NCI-H146 (cell line): ENCODE measurements around the gene SLC1A2.
A peak's percentile ranks its signal among the peaks of the same experiment; 100 is the strongest.

ENCODE experiments used
- DNase-seq: peaks from one replicate; lab custom pipeline; 2025; lab: John Stamatoyannopoulos, UW

SLC1A2 gene

DNA sequence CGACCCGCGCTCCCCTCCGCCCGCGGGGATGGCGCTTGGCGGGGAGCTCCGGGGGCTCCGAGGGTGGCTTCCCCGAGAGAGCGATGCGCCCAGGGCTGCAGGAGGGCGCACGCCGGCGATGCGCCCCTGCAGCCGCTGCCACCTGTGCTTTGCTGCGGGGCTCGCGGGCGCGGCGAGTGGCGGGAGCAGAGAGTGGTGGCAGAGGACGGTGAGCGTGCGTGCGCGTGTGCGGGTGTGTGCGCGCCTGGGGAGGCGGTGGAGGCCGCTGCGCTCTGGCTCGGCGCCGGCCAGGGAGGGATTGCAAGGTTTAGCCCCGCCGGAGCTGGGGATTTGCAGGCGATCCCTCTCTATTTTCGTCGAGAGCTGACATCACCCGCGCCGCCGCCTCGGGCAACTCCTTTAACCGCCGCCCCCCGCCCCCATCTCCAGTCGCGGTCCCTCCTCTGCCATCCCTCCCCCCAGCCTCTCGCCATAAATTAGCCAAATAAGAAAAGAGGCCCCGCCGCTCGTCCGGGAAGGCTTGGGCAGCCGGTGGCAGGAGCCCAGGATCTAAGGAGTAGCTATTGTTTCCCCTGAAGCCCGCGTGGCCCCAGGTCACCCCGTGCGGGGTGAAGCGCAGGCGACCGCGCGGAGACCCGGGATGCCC is at the start of gene SLC1A2:
TSS of gene SLC1A2 (minus strand) at position 375 of the 646 bp plus-strand sequence. CDS start 592 bp downstream, outside the sequence.
- peak; percentile 55 for DNase-seq

DNA sequence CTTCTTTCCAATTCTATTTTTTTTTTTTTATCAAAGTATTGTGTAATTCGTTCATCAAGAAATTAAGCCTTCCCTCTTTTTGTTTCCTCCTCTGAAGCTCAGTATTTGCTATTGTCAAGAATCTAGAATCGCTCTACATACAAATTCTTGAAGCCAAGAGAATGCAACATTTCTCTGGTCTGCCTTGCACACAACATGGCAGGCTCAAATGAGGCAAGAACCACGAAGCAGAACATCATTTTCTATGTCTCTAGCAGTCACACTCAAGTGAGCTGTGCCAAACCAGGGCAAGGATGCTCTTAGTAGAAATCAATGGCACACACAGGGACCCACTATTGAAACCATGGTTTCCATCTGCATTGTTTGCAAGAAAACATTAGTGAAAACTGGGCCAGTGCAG is 46.7 kb upstream of the SLC1A2 start:
- no peak for DNase-seq

DNA sequence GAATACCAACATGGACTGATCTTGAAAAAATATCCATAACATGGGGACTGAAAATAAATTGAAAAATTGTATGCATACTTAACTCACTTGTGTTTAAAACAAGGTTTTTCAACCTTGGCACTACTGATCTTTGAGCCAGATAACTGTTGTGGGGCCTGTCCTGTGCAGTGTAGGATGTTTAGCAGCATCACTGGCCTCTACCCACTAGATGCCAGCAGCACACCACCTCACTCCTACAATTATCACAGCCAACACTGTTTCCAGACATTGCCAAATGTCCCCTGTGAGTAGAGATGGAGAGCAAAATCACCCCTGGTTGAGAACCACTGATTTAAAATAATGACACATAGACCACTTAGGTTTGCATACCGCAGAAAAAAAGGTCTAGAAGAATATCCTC is 45.0 kb upstream of the SLC1A2 start:
- DNase-seq, result no peak

DNA sequence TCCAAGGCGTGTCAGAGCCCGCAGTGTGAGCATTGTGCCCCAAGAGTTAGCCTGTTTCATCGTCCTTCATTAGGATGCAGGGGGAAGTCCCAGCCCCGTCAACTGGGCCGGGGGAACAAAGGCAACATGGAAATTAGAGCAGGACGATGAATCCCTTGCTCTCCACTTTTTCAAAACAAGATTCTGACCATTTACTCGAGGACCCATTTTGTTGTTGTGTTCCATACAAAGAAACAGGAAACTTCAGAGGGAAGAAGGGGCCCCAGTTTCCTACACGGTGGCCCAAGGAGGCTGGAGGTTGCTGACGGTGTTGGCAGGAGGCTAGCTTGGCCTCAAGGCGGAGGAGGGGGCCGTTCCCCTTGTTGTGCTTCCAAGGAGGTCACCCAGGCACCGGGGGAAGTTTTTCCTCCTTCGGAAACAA is 44.0 kb upstream of the SLC1A2 start:
- DNase-seq, result no peak

DNA sequence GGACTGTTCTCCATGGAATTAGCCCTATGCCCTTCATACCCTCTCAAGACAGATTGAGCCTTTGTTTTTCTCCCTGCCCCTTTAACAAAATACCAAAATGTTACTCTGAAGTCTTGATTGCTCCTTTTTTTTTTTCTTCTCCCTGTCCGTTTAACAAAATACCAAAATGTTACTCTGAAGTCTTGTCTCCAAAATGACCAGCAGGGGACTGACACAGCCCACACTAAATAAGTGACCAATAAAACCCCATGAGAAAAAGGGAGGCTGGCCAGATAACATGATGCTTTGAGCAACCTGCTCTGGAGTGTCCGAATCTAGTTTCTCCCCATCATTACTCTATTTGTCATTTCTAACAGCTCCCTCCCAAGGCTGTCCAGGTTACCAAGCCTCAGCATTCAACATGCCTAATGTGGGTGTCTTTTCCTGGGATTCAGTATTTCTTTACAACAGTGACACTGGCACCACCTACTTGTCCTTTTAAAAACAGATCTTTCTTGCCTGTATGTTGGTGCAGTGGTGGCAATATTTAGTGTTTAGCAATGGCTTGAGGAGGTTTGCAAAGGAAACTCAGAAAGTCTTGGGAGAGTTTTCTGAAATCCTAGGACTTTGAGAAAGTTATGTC is 42.7 kb upstream of the SLC1A2 start:
- DNase-seq, result no peak

DNA sequence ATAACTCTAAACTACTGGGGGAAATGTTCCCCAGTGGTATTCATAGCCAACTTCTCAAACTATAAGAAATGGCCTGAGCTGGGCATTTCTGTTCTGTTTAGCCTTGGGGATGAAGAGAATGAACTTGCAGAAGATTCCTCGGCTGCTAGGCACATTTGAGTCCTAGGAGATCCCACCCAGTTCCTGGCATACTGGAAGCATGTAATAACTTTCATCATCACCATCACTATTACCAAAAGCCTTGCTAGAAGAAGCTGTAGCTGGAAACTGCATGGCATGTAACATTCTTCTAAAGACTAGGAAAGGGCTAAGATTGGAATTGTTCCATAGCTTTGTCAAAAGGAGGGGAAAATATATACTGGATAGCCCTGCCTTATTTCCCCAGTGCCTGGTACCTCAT is 40.1 kb upstream of the SLC1A2 start:
- no peak for DNase-seq

DNA sequence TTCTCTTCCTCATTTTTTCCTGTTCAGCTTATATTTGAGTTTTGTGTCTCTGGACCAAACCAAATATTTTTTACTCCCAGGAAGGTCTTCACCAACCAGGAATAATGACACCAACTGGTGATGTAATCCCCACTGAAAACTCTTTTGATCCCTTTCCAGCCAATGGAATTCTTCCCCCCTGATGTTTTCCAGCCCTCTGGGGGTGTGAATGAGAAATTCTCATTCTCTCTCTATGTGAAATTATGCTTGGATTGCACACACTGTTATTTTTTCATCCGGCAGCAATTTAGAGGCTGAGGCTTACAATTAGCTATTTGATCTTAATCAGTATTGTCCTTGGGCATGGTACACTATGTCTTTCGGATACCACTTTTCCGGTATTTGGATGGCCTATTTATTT is 39.5 kb upstream of the SLC1A2 start:
- DNase-seq, result no peak

DNA sequence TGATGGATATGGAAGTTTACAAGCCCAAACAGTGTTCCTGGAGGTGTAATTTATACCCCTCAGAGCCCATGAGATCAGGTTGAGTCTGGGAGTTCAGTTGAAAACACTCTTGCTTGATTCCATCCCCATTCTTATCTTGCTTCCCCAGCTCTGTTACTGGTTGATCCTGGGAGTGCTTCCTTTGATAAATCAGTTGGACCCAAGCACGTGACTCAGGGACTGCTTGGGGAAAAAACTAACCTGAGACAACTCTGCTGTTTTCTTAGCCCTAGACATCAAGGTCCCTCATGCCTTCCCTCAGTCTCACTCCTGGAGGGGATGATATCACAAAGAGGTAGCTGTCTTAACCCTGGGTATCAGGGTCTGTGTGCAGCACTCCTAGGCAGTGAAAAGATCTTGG is 35.0 kb upstream of the SLC1A2 start:
- no peak for DNase-seq

DNA sequence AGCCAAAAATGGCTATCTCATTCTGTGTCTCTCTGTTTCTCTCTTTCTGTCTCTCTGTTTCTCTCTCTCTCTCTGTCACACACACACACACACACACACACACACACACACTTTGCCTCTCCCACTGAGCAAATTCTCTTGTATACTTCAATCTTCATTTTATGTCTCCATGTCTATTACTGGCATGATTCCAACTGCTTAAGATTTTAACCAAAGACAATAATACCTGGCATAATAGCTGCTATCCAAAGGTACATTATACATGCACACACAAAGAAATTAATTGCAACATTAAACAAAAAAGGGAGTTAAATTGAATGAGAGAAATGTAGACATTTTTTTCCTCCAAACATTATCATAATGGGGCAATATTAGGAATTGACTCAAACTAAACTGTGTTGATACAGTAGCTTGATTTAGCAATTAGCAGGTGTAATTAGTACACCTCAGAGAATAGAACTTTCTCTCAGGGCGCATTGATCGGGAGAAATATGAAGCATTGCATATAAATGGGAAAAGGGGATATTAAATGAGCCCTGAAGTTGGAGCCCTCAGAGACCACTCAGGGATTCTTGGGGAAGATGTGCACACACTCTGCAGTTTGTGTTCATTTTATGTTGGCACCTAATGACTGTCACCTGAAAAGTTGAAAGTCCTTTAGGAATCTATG is 17.4 kb upstream of the SLC1A2 start:
- no peak for DNase-seq

DNA sequence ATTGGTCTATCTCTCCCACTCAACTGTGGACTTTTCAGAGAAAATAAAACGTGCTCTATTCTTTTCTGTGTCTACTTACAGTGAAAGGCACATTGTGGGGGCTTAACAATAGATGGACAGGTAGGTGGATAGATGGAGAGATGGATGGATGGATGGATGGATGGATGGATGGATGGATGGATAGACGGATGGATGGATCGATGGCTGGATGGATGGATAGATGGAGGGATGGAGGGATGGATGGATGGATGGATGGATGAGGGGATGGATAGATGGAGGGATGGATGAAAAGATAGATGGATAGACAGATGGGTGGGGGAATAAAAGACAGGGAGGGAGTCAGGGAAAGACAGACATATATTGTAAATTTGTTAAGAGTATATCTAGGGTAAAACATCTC is 14.2 kb upstream of the SLC1A2 start:
- no peak for DNase-seq

DNA sequence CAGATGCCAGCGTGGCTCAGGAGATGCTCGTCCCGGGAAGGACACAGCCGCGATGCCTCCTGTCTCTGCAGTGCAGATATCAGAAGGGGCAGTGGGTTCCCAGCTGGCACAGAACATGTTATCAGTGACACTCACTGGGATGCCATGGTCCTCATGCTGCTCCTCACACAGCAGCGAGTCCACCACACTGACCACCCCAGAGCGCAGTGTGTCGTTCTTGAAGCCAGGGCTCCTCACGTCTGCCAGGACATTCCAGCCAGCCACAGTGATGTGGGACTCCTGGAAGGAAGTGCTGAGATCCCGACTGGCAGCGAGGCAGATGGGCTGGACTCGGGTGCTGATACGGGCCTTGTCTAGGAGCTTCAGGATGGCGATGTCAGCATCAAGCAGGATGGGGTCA is 13.1 kb upstream of the SLC1A2 start:
- no peak for DNase-seq

DNA sequence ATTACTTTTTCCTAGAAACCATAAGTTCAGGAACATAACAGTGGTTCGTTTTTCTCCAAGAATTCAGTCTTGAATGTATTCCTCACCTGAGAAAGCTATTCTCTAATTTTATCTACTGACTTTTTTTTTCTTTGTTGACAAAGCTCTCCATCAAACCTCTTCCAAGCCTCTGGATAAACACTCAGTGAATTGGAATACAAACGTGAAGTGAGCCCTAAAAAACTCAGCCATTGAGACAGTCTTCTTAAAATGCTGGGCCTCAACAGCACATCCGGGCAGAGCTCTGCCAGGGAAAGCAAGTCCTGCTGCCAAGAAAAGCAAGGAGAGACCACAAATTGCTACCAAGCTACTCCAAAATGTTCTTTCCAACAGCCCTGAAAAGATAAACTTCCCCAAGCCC is 7.7 kb upstream of the SLC1A2 start:
- no peak for DNase-seq

DNA sequence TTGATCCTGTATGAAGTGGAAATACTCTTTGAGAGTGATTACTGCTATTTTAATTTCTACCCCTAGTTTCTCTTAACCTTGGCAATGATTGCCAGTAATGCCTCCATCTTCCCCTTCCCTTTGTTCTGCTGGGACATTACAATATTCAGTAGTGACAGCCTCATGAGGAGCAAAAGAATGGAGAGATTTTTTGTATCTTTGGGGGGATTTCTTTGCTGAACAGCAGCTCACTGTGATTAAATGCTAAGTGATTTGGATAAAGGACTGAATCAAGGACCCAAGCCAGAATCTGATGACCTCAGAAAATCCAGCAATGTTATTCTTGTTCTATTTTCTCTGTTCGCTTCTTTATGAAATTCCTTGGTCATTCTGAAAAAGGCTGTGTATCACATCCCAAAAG is 7.0 kb upstream of the SLC1A2 start:
- DNase-seq, result no peak

DNA sequence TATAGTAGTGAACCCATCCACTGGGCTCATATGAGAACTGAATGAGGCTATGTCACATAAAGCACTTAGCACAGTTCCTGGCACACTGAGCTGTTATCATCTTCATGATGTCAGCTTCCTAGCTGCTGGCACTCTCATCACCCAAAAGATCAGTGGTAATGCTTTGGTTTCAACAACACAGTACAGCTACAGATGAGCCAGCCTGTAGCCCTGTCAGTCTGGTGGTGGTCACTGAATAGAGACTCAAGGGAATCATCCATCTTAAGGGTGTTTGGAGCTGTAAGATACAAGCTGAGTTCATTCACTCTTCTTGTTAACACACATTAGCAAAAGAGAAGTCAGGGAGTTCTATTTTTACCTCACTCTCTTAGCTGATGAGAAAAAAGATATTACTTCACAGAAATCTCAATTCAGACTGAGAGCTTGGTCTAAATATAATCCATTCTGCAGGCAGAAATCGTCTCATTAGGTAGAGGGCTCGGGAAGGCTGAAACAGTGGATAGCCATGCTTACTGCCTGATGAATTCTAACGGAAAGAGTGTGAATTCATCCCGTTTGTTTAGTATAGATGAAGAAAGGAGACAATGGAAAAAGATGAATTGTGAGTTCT is 6.3 kb upstream of the SLC1A2 start:
- no peak for DNase-seq

DNA sequence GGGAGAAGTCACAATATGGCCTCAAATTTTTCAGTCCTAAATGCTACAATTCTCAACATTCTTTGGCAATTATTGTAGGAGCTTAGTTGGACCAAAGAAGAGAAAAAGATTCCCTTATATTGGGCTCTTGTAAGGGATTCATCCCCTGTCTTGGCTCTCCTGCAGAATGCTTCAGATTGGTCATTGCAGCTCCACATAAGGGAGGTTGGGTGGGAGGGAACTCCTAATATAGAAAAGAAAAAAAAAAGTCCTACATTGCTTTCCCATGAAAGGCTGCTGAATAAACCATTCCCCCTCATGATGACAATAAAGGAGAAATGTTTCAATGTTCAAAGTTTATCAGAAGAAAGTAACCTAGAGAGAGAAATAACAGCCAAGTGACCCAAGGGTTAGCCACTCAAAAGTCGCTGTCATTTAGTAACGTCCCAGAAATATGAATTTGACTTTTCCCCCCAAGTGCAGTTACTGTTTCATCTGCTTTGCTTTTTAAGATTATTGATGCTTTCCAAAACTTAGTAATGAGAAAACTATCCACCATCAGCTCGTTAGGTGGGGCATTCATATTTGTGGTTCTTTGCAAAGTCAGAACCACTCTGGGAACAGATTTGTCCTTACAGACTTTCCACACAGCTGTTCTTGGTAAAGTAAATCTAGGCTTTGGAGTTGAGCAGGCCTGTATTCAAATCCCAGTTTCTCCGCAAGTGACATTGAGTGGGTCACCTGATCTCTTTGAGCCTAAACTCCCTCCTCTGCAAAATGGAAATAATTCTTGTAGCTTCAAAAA is 5.0 kb upstream of the SLC1A2 start:
- no peak for DNase-seq

DNA sequence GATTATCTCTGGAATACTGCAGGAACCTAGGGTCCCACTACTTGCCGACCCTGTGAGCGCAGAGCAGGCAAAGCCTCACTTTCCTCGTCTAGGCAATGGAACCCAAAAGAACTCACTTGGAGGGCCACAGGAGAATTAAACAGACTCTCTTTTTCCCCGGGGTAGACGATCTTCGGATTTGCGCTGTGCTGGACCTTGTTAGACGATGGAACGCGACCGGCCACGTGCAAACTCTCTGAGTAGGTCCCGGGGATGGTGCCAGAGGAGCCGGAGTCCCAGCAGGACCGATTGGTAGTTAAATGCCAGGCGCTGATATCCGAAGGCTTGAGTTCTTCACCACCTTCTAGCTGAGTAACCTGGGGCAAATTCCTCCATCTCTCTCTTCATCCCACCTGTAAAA is 1.0 kb upstream of the SLC1A2 start:
- DNase-seq, result no peak

DNA sequence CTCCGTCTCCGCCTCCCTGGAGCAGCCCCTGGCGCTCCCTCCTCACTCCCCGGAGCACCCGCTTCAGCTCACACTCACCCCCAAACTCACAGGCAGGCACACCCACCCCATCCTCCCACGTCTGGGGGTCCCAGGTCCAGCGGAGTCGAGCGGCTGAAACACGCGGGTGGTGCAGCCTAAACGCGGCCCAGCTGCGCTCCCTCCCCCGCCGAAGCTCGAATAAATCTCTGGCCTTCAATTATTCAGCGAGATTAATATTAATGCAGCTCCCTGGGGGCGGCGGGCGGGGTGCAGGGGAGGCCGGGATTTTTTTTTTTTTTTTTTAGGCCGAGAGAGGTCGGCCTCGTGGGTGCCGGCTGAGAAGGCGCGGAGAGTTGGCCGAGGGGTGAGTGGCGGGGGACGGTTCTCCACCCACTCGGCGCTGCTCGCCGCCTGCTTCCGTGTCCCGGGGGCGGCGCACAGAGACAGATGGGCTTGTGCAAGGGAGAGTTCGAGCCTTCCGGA is 524 bp upstream of the SLC1A2 start:
- DNase-seq, result peak; percentile 43

DNA sequence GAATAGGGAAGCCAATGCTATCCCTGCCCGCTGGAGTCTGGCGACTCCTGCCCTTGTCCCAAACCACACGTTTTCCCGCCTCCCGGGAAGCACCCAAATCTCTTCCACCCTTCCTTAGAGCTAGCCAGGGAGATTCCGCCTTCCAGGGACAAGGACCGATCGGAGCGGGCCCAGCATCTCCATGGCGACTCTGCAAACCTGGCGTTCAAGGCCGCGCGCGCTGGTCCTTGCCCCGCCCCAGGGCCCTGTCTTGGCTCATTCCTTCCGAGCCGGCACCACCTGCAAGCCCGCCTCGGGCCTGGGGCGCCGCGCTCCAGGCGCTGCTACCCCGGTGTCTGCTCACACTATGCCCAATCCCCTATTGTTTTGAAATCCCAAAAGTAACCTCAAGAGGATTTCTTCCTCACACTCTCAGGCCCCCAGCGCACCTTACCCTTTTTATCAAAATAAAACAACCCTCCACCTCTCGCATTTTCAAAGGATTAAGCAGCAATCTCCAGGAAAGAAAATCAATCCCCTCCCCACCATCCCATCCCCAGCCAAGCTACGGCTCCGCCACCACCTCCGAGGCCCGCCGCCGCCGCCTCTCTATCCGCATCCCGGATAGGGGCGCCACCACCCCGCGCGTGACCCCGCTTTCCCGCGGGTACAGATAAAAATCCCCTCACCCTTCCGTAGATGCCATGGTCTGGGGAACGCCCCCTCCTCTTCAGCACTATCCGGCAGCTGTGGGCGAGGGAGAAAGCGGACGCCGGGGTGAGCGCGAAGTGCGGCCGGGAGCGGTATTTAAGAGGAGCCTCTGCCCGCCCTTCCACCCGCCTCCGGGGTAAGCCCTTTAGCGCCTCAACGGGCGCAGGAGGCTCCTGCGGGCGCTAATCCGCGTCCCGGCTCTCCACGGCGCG is 825 bp downstream of the SLC1A2 start:
- peak; percentile 48 for DNase-seq

DNA sequence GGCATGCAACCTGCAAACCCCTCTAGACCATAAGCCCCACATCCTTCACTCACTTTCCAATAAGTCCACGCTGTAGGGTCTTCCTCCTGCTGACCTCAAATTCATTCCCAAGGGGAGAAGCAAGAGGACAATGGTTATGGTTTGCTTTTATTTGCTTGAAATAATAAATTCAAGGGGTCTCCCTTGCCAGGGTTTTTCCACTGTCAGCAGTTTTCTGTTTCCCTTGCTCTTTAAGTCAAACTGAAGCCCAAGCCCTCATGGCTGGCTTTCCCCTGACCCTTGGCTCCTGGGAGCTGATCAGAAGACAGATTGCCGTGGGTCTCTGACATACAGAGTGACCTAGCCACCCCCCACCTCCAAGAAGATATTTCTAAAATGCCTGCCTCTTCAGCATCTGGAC is 3.9 kb downstream of the SLC1A2 start:
- no peak for DNase-seq

DNA sequence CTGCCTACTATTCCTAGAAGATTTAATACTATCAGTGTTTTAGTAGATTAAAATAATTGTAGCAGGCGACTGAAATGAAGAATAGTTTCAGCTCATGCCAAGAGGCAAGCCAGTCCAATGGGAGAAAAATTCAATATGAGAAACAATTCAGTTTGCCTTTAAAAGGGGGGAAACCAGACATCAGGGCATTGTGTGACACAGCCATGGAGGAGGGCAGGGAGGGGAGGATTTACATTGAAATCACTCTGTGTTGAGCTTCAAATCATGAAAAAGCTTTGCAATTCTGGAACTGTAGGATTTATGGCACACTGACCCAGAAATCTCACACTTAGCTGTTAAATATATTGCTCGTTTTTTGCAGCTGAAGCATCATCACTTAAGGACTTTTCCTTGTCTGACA is 4.6 kb downstream of the SLC1A2 start:
- no peak for DNase-seq

DNA sequence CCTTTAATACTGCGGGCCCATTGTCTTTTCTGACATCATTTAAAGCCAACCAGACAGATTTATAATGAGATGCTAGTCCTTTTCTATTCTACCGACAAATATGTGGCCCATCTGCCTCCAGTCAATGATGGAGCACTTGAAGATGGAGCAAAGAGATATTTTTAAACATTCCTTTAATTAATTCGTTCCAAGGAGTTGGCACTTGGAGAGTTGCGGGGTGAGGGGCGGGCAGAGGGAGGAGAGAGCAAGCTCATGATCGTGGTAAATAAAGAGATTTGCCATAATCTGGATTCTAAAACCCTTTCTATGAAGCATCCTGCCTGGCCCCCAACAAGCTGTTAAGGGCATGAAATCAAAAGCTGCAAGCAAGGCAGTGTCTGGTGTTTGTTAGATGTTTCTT is 5.0 kb downstream of the SLC1A2 start:
- no peak for DNase-seq
